GM18520 (cell line): Measurements from ENCODE around the gene TCF3.

ENCODE experiments used
- ATAC-seq: cut with Tn5 transposase; IDR thresholded peaks from one replicate; pipeline ENCODE4 v1.9.1; 2021; ENCODE audit not compliant: unreplicated experiment

TCF3 gene

DNA sequence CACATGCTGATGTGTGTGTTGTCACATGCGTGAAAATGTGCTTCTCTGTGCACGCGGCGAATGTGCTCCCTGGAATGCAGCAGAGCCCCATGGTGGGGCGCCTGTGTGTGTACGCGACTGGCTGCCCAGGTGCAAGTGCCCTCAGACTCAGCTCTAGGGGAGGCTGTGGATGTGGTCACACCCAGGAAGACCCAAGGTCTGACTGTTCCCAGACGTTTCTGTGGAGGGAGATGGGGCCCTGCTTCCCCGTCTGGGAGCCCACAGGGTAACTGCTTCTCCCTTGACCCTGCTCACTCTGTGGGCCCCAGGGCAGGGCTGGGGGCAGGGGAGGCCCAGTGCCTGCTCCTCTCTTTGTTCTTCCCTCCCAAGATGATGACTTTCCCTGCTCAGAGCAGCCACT lies 39.3 kb downstream of the TCF3 start:
- no peak for ATAC-seq

DNA sequence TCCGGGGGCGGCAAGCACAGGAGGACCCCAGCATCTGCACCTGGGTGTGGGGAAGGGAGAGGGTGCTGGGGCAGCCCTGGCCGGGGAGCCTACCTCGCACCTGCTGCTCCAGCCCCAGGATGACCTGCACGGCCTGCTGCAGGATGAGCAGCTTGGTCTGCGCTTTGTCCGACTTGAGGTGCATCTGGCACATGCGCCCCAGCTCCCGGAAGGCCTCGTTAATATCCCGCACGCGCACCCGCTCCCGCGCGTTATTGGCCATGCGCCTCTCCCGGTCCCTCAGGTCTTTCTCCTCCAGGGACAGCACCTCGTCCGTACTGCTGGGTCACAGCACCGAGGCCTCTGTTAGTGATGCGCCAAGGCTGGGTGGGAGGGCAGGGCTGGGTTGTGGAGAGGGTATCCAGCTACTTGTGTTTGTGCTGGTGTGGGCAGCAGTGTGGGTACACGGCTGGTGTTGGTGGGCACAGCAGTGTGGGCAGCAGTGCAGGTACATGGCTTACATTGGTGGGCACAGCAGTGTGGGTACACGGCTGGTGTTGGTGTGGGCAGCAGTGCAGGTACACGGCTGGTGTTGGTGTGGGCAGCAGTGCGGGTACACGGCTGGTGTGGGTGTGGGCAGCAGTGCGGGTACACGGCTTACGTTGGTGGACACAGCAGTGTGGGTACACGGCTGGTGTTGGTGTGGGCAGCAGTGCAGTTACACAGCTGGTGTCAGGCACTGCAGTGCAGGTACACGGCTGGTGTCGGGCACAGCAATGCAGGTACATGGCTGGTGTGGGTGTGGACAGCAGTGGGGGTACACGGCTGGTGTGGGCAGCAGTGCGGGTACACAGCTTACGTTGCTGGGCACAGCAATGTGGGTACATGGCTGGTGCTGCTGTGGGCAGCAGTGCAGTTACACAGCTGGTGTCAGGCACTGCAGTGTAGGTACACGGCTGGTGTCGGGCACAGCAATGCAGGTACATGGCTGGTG lies 40.0 kb downstream of the TCF3 start:
- ATAC-seq, result no peak

DNA sequence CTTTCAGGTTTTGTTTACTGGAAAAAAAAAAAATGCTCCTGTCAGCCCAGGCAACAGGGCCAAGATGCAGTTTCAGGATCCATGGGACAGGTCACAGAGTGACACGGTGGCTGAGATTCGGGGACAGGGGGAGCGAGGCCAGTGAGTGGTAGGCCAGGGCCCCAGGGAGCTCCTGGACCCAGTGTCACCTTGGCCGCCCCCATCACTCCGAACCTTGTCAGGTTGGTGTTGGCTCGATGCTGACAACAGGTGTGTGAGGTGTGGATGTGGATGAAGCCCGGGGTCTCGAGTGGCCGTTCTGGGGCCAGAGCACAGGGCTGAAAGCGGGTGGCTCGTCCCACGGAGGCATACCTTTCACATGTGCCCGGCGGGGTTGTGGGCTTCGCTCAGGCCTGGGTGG lies 41.1 kb downstream of the TCF3 start:
- ATAC-seq, result no peak

DNA sequence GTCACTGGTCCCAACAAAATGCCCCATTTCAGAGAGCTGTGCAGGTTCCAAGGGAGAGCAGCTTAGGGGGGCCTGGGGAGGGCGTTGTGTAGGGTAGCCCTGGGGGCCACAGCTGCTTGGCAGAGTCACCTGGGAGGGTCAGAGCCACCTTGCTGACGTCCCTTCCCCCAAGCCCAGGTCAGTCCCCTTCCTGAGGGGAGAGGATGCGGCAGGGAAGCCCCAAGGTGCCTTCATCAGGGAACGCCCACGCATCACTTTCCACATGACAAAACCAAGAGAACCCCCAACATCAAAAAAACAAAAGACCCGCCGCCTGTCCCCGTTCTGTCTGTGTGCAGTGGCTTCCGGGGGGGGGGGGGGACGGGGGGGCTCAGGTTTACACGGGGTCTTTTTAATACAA lies 41.8 kb downstream of the TCF3 start:
- no peak for ATAC-seq

DNA sequence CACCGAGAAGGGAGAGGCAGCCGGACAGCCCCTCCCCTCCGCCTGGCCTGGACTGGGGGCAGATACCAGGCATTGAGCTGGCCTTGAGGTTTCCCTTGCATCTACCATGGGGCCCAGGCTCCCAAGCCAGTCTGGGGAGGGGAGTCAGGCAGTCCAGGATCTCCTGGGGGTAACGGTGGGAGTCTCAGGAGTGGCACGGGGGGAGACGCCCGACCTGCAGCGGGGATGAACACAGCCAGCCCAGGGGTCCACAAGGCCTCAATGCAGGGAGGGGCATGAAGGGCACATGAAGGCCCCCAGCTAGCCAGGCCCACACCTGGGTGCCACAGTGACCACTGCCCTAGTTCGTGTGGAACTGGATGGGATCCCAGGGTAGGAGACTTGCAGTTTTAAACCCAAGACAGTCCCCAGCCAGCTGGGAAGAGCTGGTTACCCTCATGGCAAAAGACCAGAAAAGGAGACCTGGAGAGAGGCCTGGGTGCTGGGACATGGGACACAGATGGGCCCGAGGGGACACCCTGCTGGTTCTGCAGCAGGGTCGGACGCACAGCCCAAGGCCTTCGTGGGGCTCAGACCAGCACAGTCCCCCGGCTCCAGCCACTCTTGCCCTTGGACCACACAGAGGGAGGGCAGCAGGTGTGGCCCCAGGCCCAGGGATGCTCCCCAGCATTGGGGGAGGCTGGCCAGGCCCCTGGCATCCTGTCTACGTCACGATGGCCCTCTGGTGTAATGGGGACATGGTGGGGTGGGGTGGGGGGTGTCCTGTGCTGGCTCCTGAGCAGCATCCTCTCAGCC lies 42.5 kb downstream of the TCF3 start:
- ATAC-seq, result no peak

DNA sequence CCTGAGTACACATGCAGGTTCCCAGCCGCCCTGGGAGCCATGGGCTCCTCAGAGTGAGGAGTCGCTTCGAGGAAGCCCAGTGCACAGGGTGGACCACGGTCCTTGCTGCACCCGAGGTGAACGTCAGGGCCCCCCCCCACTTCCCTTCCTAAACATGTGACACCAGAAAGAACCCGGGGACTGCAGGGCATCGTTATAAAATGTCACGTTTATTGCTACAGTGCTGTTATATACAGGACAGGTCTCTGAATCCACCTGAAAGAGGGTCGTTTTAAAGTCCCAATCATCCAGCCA lies 43.4 kb downstream of the TCF3 start:
- ATAC-seq, result no peak

DNA sequence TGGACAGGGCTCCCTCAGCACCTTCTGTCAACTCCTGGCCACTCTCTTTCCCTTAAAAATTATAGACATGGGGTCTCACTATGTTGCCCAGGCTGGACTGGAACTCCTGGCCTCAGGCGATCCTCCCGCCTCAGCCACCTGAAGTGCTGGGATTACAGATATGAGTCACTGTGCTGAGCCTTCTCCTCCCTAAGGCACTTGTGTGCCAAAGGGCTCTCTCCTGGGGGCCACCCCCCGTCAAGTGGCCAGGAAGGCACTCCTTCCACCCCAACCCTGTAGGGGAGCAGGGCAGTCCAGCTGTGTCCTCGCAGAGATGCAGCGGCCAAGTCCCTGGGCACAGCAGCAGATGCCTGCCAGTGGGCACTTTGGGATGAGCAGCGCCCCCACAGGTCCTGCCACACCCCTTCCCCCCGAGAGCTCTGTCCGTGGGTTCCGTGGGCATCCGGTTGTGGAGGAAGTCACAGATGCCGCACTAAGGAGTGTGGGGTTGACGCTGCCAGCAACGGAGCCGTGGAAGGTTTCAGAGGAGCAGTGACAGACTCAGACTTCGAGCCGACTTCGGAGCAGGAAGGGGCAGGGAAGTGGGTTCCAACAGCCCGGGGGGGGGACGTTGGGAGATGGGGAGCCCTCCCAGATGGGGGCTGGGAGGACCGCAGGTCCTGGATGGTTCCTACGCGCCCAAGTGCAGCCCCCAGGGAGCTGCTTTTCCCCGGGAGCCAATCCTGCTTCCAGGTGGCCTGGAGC lies 43.9 kb downstream of the TCF3 start:
- no peak for ATAC-seq

DNA sequence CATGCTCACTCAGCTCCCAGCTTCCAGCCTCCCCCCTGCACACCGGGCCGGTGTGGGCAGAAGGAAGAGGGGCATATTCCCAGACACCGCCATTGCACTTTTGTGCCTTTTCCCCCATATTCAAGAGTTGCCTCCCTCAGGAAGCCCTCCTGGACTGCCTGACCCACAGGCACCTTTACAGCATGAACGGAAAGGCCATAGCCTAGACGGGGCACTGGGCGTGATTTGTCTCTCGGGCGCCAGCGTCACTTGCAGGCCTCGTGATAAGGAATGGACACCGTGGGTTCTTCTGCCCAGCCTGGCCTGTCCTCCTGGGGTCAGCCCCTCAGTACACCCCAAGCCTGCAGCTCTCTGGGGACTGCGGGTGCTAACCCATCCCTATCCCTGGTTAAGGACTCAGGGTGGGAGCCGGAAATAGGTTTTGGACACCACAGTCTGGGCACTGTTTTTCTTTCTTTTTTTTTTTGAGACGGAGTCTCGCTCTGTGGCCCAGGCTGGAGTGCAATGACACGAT lies 46.2 kb downstream of the TCF3 start:
- ATAC-seq, result no peak

DNA sequence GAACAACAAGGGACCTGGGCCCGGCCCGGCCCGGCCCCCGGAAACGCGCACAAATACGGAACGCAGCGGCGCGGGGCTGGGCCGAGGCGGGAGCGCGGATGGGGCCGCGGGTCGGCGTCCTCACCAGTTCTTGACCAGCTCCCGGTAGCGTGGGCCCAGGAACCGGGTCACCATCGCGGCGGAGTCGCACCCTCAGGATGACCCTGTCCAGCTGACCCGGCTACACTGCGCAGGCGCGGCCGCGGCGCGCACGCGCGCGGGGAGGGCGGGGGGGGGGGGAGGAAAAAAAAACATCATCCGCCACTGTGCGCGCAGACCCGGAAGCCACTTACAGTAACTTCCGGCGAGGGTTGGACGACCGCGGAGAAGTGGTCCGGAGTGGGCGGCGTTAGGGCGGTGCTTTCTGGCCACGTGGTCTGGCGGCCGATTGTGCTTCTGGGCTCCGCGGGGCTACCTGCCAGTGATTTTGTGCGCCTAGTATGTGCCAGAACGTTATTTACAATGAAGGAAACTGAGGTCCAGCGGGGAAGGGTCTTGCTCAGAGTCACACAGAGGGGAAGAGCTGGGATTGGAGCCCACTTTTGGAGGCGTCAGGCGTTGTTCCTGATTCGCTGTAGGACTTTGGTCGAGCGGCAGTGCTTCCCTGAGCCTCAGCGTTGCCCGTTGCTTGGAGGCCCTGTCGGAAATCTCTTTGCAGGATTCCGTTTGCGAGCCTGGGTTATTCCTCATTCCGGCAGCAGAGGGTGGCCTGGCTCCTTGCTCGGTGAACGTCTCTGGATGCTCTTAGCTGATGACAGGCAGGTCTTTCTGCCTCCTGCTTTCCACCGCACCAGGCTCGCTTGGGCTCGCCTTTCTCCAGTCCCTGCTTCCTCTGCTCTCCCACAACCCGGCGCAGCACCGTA lies 46.9 kb downstream of the TCF3 start, which contains the start of gene UQCR11:
UQCR11 (minus strand) TSS at position 227 of the 902 bp plus-strand sequence; CDS start at position 174, 53 bp downstream.
- ATAC-seq, result peak; percentile 86

DNA sequence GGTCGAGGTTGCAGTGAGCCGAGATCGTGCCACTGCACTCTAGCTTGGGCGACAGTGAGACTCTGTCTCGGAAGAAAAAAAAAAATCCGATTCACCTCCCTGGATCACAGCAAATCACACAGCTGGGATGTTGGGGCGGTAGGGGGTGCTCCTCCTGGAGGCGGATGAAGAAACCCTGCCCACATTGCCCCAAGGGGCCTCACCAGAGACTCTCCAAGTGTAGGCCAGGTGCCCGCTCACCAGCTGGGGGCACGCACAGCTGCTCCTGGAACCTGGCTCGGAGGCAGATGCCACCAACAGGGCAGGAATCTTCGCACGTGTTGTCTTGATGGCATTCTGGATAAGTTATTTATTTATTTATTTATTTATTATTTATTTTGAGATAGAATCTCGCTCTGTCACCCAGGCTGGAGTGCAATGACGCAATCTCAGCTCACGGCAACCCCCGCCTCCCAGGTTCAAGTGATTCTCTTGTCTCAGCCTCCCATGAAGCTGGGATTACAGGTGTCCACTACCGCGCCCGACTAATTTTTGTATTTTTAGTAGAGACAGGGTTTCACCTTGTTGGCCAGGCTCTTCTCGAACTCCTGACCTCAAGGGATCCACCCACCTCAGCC lies 50.2 kb downstream of the TCF3 start:
- no peak for ATAC-seq

DNA sequence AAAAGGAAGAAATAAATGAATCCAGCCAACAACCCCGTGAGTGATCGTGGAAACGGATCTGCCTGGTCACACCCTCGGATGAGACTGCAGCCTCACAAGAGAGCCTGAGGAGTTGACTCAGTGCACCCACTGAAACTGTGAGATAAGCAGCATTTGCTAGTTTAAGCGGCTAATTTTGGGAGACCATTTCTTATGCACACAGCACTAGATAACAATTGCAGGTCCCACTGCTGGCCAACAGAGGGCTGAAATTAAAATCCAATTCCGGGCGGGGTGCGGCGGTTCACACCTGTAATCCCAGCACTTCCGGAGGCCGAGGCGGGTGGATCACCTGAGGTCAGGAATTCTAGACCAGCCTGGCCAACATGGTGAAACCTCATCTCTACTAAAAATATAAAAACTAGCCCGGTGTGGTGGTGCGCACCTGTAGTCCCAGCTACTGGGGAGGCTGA lies 50.8 kb downstream of the TCF3 start:
- no peak for ATAC-seq

DNA sequence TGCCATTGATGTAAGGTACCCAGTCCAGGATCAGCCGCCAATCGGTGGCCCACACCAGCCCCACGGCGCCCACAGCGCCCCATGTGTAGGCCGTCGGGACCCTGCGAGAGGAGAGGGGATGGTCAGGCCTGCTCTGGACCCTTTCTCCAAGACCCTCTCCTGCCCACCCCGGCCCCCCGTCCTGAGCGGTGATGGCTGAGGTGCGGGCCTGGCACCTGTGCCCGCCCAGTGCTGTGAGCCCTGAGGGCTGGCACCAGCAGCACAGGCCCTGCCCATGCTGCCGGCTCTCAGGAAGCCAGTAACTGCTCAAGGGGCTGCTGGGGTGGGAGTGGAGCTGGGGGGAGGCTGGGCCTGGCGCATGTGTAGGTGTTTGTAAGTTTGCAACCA lies 53.0 kb downstream of the TCF3 start:
- ATAC-seq, result no peak

DNA sequence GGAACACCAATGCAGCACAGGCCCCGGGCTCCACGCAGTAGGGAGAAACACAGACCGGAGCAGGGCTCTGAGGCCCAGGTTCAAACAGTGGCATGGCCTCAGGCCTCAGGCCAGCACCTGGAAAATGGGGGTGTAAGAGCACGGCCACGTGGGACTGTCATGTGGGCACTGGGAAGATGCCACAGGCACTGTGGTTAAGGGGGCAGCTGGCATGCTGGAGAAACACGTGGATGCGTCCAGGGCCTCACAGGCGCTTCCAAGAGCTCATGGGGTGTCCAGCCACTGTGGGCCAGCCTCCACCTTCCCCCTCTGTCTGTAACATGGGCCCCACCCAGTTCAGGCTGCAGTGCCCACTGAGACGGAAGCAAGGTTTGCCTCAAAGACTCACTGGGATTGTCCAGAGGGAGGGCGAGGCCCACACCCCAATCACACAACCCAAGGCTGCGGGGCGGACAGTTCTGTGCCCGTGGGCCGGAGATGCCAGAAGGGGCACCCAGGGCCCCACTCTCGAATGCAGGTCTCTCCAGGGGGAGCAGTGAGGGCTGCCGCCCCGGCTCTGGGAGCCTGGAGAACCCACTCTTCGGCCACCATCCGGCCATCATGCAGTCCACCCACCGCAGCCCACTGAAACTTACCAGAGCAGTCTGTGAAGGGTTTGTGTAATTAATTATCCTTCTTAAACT lies 53.5 kb downstream of the TCF3 start:
- no peak for ATAC-seq

DNA sequence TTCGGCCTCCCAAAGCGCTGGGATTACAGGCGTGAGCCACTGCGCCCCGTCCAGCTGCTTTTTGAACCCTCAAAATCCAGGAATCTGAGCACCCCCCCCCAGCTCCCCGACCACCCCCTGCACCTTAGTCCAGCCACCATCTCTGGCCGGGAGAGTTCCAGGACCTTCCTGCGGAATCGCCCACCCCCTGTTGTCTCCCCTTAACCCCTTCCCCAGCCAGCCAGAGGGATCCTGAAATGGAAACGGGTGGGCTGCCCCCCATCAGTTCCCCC lies 59.0 kb downstream of the TCF3 start:
- no peak for ATAC-seq

DNA sequence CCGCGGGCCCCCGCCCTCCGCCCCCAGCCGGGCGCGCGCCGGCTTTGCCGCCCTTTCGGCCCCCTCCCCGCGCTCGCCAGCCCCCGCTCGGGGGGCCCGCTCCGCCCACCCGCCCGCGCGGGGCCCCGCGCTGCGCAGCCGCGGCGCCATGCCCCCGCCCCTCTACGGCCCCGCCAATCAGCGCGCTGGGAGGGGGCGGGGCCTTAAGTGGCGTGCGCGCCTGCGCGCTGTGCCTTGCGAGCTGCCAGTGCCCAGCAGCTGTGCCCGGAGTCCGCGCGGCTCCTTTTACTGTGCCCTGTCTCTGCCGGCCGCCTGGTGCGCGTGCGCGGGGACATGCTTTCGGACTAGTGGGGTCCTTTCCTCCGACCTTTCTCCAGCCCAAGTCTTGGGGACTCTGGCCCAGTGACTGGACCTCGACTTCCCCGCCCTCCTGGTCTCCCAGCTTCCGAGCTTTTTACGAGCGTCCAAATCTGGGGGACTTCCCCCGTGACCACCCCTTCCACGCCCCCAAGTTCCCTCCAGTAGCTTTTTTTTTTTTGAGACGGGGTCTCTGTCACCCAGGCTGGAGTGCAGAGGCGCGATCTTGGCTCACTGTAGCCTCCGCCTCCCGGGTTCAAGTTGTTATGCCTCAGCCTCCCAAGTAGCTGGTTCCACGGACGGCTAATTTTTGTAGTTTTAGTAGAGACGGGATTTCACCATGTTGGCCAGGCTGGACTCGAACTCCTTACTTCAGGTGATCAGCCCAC lies 59.5 kb downstream of the TCF3 start, which contains the start of gene MBD3:
MBD3 (minus strand) TSS at position 111 of the 746 bp plus-strand sequence. CDS start 234 bp downstream, outside the sequence.
- ATAC-seq, result peak; percentile 65

DNA sequence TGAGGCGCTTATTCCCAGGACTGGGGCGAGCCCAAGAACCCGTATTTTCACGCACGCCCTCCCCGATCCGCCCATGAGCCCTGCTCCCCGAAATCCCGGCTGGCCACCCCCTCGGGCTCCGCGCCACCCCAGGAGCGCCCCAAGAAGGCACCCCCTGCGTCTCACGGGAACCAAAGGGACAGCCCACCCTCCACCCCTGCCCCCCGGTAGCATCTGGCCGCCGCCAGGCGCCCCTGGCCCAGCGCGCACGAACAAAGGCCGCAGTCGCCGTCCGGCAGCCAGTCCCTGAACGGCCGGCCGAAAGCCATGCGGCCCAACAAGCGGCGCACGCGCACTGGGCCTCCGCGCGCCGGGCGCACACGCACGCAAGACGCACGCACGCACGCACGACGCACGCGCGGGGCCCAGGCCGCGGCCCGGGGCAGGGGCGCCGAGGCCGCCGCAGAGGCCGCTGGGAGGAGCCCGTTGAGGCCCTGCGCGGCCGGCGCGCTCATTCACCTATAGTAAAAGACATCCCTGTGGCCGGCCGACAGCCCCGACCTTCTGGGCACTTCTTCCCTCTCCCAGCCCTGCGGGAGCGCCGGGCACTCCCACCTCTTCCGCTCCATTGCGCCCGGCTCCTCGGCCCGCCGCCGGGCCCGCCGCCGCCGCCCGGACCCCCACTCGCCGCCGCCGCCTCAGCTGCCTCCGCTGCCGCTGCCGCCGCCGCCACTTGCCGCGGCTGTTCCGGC lies 60.2 kb downstream of the TCF3 start:
- ATAC-seq, result peak; percentile 51

DNA sequence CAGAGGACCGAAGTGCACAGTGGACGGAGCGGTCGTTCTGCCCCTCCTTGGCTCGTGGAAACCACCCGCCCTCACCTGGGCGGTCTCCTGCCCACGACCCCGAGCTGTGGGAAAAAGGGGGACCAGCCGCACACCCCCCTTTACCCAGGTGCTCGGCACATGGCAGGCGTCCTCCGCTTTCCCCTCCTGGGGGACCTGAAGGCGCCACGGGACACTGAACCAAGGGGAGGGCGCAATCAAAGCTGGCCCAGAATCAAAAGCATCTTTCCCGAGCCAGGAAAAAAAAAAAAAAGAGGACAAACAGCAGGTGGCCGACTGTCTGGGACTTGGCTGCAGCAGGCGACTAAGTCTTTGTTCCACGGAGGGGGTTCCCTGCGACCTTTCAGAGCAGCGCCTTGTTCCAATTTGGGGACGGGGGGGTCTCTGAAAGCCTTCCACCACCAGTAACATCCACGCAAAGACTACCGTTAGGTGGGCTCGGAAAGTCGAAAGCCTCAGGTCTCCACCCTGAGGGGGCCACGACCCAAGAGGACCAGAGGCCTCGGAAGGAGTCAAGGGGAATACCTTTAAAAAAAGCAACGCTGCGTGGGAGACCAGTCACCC lies 60.9 kb downstream of the TCF3 start:
- no peak for ATAC-seq
